ENCODE results near the gene EHD3.

EHD3 gene

GRCh38 chr2:31296641-31297287, 62.8 kb downstream of the EHD3 start:
- no peak for DNase-seq

GRCh38 chr2:31297751-31298150, 63.8 kb downstream of the EHD3 start:
- DNase-seq = no peak

GRCh38 chr2:31299547-31299946, 65.6 kb downstream of the EHD3 start:
- DNase-seq = no peak

GRCh38 chr2:31300309-31300708, 66.4 kb downstream of the EHD3 start:
- DNase-seq = no peak

GRCh38 chr2:31302940-31303563, 69.1 kb downstream of the EHD3 start:
- DNase-seq = no peak

- DNase-seq = no peak
These were observed 70.9 kb downstream of the EHD3 start for GRCh38 chr2:31304816-31305215.

GRCh38 chr2:31312898-31313297, 78.9 kb downstream of the EHD3 start:
- no peak for DNase-seq

GRCh38 chr2:31314761-31315160, 80.8 kb downstream of the EHD3 start:
- DNase-seq = no peak

GRCh38 chr2:31317396-31317795, 83.4 kb downstream of the EHD3 start:
- no peak for DNase-seq

- DNase-seq = no peak
These were observed 84.7 kb downstream of the EHD3 start for GRCh38 chr2:31318361-31319336.

Measured in NCI-H2081 (cell line).